Loucy (cell line): ENCODE measurements around the gene PTH1R.

Source experiments
- EZH2phosphoT487 ChIP-seq: fragments of 200-600 bp; IDR thresholded peaks from 2 replicates; pipeline ENCODE4 v1.6.1; 2018; ENCODE audit warnings: antibody characterized with exemption, mild to moderate bottlenecking, moderate library complexity, borderline replicate concordance
- TF ChIP-seq, protein P1 (sequence below): fragments of 200-600 bp; sonication (generic); conservative IDR thresholded peaks from 2 replicates; pipeline ENCODE4 v1.5.1; 2014; ENCODE audit warnings: mild to moderate bottlenecking, antibody characterized with exemption, low read length

- TF ChIP-seq, protein P1, sequence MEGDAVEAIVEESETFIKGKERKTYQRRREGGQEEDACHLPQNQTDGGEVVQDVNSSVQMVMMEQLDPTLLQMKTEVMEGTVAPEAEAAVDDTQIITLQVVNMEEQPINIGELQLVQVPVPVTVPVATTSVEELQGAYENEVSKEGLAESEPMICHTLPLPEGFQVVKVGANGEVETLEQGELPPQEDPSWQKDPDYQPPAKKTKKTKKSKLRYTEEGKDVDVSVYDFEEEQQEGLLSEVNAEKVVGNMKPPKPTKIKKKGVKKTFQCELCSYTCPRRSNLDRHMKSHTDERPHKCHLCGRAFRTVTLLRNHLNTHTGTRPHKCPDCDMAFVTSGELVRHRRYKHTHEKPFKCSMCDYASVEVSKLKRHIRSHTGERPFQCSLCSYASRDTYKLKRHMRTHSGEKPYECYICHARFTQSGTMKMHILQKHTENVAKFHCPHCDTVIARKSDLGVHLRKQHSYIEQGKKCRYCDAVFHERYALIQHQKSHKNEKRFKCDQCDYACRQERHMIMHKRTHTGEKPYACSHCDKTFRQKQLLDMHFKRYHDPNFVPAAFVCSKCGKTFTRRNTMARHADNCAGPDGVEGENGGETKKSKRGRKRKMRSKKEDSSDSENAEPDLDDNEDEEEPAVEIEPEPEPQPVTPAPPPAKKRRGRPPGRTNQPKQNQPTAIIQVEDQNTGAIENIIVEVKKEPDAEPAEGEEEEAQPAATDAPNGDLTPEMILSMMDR, result no peak
- TF ChIP-seq EZH2phosphoT487, result no peak
These were observed 22.8 kb downstream of the PTH1R start for GRCh38 chr3:46900356-46900755.
